BE2C (cell line): ENCODE results near the gene AUTS2.

Experiments used
- DNase-seq: peaks from one replicate; pipeline ENCODE4 v3.0.0-alpha.2; 2020
- H3K27me3 ChIP-seq: fragments of 250-450 bp; sonication (Bioruptor Pico); 2 replicates; pipeline ENCODE4 v1.5.1; 2020; ENCODE audit warnings: mild to moderate bottlenecking
- H3K36me3 ChIP-seq: fragments of 250-450 bp; sonication (Bioruptor Pico); 2 replicates; pipeline ENCODE4 v1.5.1; 2020; ENCODE audit warnings: mild to moderate bottlenecking
- H3K4me1 ChIP-seq: fragments of 250-450 bp; sonication (Bioruptor Pico); 2 replicates; pipeline ENCODE4 v1.5.1; 2020
- H3K4me3 ChIP-seq: 2 replicates; pipeline ENCODE4 v1.5.1; 2011; ENCODE audit warnings: low read depth, low read length
- H3K9me3 ChIP-seq: fragments of 250-450 bp; sonication (Bioruptor Pico); 2 replicates; pipeline ENCODE4 v1.5.1; 2020
- TF ChIP-seq, protein P1 (sequence below): IDR thresholded peaks from 2 replicates; pipeline ENCODE4 v1.5.1; 2012; ENCODE audit warnings: mild to moderate bottlenecking, low read depth, low read length

AUTS2 gene

DNA sequence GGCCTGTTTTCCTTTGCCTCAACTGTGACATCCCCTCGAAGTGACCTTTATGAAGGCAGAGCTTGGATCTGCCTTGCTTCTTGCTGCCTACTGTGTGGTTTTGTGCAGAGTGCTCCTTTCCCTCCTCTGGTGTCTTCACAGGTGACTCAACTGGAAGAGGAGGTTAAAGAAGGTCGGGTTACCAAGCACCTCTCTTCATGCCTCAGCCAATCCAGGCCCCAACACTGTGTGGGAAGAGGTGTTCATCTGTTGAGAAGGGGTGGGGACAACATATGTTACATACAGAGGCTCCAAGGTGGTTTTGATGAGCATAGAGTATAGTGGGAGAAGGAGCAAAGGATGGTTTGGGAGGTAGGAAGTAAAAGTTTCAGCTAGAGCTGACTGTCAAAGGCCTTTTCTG is 155.7 kb downstream of the AUTS2 start:
- no peak for DNase-seq
- Histone ChIP-seq H3K27me3 (no peaks in the 10 kb centered on the region), H3K36me3 (no peaks in the 10 kb centered on the region), H3K4me1 (peaks cover 11% of the 10 kb centered on the region), H3K9me3 (no peaks in the 10 kb centered on the region), H3K4me3 (no peak overlapping the region)
- TF ChIP-seq, protein P1, sequence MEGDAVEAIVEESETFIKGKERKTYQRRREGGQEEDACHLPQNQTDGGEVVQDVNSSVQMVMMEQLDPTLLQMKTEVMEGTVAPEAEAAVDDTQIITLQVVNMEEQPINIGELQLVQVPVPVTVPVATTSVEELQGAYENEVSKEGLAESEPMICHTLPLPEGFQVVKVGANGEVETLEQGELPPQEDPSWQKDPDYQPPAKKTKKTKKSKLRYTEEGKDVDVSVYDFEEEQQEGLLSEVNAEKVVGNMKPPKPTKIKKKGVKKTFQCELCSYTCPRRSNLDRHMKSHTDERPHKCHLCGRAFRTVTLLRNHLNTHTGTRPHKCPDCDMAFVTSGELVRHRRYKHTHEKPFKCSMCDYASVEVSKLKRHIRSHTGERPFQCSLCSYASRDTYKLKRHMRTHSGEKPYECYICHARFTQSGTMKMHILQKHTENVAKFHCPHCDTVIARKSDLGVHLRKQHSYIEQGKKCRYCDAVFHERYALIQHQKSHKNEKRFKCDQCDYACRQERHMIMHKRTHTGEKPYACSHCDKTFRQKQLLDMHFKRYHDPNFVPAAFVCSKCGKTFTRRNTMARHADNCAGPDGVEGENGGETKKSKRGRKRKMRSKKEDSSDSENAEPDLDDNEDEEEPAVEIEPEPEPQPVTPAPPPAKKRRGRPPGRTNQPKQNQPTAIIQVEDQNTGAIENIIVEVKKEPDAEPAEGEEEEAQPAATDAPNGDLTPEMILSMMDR = no peak

DNA sequence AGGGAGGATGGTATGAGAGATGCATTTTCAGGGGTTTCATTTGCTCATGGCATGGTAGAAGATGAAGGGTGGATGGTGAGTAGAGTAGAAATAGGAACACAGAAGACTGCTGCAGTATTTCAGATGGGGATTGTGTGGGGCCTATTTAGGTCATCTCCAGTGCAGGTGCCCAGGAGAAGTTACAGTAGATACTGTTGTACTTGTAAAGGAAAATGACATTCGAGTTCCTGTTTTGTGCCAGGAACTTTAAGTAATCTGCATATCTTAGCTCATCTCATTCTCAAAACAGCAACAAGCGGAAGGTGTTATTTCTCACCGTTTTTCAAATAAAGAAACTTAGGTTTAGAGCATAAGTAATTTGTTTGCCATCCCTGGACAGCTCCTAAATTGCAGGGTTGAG is 156.2 kb downstream of the AUTS2 start:
- Histone ChIP-seq H3K4me1 (peaks cover 11% of the 10 kb centered on the region), H3K27me3 (no peaks in the 10 kb centered on the region), H3K9me3 (no peaks in the 10 kb centered on the region), H3K4me3 (no peak overlapping the region), H3K36me3 (no peaks in the 10 kb centered on the region)
- no peak for DNase-seq
- TF ChIP-seq, protein P1 = no peak

DNA sequence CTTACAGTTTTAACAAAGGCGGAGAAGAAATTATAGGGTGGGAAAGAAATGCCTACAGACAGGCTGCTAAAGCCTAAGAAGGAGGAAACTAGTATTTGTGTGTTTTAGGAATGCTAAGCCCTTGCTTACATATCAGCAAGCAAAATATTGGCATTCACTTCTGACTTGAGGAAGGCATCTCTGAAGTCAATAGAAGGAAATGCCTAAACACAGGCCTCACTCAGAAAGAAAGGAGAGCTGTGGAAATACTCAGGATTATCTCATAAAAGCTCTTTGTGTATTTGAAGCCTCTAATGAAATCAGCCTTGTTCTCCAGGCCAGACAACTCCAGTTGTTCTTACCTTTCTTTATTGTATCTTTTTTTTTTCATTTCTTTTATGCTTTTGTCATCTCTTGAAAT is 158.0 kb downstream of the AUTS2 start:
- no peak overlapping the region for H3K4me3 ChIP-seq
- H3K4me1 ChIP-seq = peaks cover 12% of the 10 kb centered on the region
- TF ChIP-seq, protein P1 = no peak
- no peaks in the 10 kb centered on the region for H3K9me3 ChIP-seq
- H3K36me3 ChIP-seq = no peaks in the 10 kb centered on the region
- DNase-seq = no peak
- no peaks in the 10 kb centered on the region for H3K27me3 ChIP-seq

DNA sequence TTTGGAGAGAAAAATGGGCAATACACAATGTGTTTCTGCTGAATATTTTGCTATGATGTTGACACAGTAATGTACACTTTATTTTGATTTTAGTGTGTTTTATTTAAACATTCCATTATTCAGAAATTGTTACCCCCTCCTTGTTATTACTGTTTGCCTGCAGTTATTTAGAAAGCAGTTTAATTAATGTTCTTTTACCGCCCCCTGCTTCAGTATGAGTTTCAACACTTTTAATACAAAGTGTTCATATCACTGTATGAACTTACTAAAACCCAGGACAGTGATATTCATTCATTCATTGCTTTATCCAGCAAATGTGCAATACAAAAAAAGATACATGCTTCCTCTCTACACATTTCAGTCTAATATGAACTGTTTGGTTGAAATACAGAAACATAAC is 159.3 kb downstream of the AUTS2 start:
- Histone ChIP-seq H3K9me3 (no peaks in the 10 kb centered on the region), H3K4me1 (peaks cover 16% of the 10 kb centered on the region), H3K27me3 (no peaks in the 10 kb centered on the region), H3K36me3 (no peaks in the 10 kb centered on the region), H3K4me3 (no peak overlapping the region)
- no peak for DNase-seq
- TF ChIP-seq, protein P1 = no peak

DNA sequence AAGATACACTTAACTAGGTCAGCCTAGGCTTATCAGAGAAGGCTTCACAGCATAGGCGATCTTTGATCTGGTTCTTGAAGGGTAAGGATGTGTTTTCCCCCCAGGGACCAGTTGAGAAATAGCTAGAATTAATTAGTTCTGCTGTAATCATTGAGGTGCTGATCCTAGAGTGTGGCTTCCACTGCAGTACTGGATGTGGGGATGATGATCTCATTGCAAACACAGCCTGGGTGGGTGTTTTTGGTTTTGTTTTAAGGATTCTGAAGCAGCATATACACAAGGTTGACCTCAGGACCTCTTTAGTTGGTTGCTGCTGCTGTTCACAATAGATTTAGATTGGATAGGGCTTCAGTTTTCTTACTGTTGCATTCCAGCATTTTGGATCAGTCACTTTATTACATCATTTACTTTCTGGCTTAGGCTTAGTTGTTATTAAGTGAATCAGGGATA is 159.7 kb downstream of the AUTS2 start:
- no peak for DNase-seq
- Histone ChIP-seq H3K4me3 (no peak overlapping the region), H3K9me3 (no peaks in the 10 kb centered on the region), H3K27me3 (no peaks in the 10 kb centered on the region), H3K4me1 (peaks cover 16% of the 10 kb centered on the region), H3K36me3 (no peaks in the 10 kb centered on the region)
- TF ChIP-seq, protein P1 = no peak

DNA sequence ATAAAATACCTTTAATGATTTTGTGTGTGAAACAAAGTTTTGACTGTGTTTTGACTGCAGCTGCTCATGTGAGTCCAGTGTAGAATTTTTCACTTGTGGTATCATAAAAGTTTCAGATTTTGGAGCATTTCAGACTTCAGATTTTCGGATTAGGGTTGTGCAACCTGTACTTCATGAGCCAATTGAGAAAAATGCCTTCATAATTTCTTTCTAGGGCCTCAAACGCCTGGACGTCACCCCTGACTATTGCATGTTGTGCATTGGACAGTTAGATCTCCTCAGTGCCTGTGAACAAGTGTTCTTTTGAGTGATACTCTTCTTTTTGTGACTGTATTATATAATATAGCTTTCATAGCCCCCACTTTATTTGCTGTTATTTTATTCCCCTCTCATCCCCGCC is 161.1 kb downstream of the AUTS2 start:
- no peak overlapping the region for H3K4me3 ChIP-seq
- DNase-seq = no peak
- H3K27me3 ChIP-seq = no peaks in the 10 kb centered on the region
- no peaks in the 10 kb centered on the region for H3K36me3 ChIP-seq
- TF ChIP-seq, protein P1 = no peak
- peaks cover 16% of the 10 kb centered on the region for H3K4me1 ChIP-seq
- no peaks in the 10 kb centered on the region for H3K9me3 ChIP-seq
